ENCODE data around the gene RIMKLA.

GRCh38 chr1:42432714-42433113 lies 52.1 kb downstream of the RIMKLA start:
- TF ChIP-seq, protein P1, sequence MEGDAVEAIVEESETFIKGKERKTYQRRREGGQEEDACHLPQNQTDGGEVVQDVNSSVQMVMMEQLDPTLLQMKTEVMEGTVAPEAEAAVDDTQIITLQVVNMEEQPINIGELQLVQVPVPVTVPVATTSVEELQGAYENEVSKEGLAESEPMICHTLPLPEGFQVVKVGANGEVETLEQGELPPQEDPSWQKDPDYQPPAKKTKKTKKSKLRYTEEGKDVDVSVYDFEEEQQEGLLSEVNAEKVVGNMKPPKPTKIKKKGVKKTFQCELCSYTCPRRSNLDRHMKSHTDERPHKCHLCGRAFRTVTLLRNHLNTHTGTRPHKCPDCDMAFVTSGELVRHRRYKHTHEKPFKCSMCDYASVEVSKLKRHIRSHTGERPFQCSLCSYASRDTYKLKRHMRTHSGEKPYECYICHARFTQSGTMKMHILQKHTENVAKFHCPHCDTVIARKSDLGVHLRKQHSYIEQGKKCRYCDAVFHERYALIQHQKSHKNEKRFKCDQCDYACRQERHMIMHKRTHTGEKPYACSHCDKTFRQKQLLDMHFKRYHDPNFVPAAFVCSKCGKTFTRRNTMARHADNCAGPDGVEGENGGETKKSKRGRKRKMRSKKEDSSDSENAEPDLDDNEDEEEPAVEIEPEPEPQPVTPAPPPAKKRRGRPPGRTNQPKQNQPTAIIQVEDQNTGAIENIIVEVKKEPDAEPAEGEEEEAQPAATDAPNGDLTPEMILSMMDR (IDR thresholded peaks at IDR 0.05) = no peak
- TF ChIP-seq EP300 (IDR thresholded peaks at IDR 0.05) = no peak
- TF ChIP-seq POLR2A (IDR thresholded peaks at IDR 0.05; ENCODE audit: low read depth) = no peak
- no peak for TF ChIP-seq POLR2AphosphoS5 (IDR thresholded peaks at IDR 0.05)
